Testis (tissue), 3 donors: ENCODE results near the gene PPM1D. TPM values are rescaled to one million over a fixed set of nuclear protein-coding genes. Genes with fewer than 3 reads are reported as not detected.
"Not testable (repeated sequence)": the region's sequence is repeated elsewhere in the genome, so short reads cannot be mapped to it uniquely, and the experiment has no call there.

ENCODE experiments used
- DNase-seq: peaks from one replicate; pipeline ENCODE4 v3.0.0-alpha.2; 2019
- H3K27ac ChIP-seq, 2 donors: fragments of 200-600 bp; sonication (generic); one replicate each; pipeline ENCODE4 v1.5.1; 2019
- H3K27me3 ChIP-seq: fragments of 200-600 bp; sonication (generic); one replicate; pipeline ENCODE4 v1.5.1; 2019
- H3K36me3 ChIP-seq: fragments of 200-600 bp; sonication (generic); one replicate; pipeline ENCODE4 v1.5.1; 2017; ENCODE audit warnings: low read depth; ENCODE audit errors: missing control alignments
- H3K4me1 ChIP-seq: fragments of 200-600 bp; sonication (generic); one replicate; pipeline ENCODE4 v1.5.1; 2019
- H3K4me3 ChIP-seq, 2 donors: fragments of 200-600 bp; sonication (generic); one replicate each; pipeline ENCODE4 v1.5.1; 2017 to 2019
- H3K9me3 ChIP-seq: fragments of 200-600 bp; sonication (generic); one replicate; pipeline ENCODE4 v1.5.1; 2017
- POLR2A ChIP-seq: fragments of 450-650 bp; IDR thresholded peaks from one replicate; pipeline ENCODE4 v1.6.1; 2017; ENCODE audit warnings: antibody characterized with exemption, mild to moderate bottlenecking, moderate library complexity
- WGBS, 2 donors: methylation state at CpG; one replicate each; pipeline ENCODE4 v1.1.5; 2018; 5-methylcytosine and 5-hydroxymethylcytosine counted together
- intact Hi-C: fragments of 100-400 bp; cut with DNase I; formaldehyde crosslinking; loops from one replicate; pipeline ENCODE4 v1.15.1; 2023; ENCODE audit warnings: low total_unique reads
- polyA plus RNA-seq: library from polyadenylated mRNA; stranded (reverse); fragments of 350-450 nt; fragmentation: Illumina TruSeq; extraction: RNeasy Lipid Tissue Mini Kit (QIAGEN cat#74804); gene quantifications from one replicate; pipeline ENCODE4 v1.2.3, GENCODE V29; 2014; ENCODE audit warnings: low read depth, low replicate concordance; ENCODE audit not compliant: insufficient read depth
- total RNA-seq, 2 donors: library from RNA; depleted of rRNA; stranded (reverse); fragments of >200 nt; gene quantifications; one replicate each; pipeline ENCODE4 v1.2.3, GENCODE V29; 2016
- TF ChIP-seq, protein P1 (sequence below), 3 experiments: fragments of 450-650 bp in 2 of 3; fragments of 200-600 bp in 1 of 3; sonication (generic) in 1 of 3; IDR thresholded peaks; one replicate each; pipeline ENCODE4 v1.5.1; 2016 to 2019; ENCODE audit warnings: antibody characterized with exemption in 3 of 3, mild to moderate bottlenecking in 2 of 3, moderate library complexity in 1 of 3

The PPM1D gene
- total and polyA plus RNA-seq, 3 donors from 2014 or later: 31.5 to 40.7 (median 34.9) TPM

DNA sequence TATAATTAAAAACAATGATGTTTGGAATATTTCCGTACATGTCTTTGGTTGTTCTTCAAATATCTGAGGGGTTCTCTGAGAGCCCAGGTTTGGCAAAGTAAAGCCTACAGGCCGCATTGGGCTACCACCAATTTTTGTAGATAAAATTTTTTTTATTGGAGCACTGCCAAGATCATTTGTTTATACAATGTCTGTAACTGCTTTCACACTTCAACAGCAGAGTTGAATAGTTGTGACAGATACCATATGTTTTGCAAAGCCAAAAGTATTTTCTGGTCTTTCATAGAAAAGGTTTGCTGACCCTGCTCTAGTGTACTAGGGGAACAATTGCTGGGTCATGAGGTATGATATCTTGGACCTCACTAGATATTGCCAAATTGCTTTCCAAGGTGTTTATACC is 10.5 kb downstream of the PPM1D start:
- H3K4me1 ChIP-seq: peaks cover 3% of the 10 kb centered on the region

DNA sequence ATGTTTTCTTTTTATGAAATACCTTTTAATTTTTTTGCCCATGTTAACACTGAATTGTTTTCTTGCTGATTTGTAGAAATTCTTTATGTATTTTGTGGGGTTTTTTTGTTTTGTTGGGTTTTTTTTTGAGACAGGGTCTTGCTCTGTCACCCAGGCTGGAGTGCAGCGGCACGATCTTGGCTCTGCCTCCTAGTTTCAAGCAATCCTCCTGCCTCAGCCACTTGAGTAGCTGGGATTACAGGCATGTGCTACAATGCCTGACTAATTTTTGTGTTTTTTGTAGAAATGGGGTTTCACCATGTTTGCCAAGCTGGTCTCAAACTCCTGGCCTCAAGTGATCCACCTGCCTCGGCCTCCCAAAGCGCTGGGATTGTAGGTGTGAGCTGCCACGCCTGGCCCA is 11.3 kb downstream of the PPM1D start:
- H3K9me3 ChIP-seq, H3K27me3 ChIP-seq, intact Hi-C loops, H3K36me3 ChIP-seq, H3K27ac ChIP-seq, H3K4me3 ChIP-seq, DNase-seq, H3K4me1 ChIP-seq: not testable (repeated sequence)
- WGBS, 2 donors: 93 to 97% methylated on average over 5 of the region's 5 CpGs

More for the DNA sequence above, 10.5 kb downstream of the PPM1D start:
- Histone ChIP-seq H3K27ac (no peak overlapping the region), H3K9me3 (no peaks in the 10 kb centered on the region), H3K27me3 (no peaks in the 10 kb centered on the region), H3K36me3 (no peaks in the 10 kb centered on the region), H3K4me3 (no peak overlapping the region)
- no peak for DNase-seq
- 55 to 64% methylated on average over 2 of the region's 2 CpGs for WGBS, 2 donors
- no peak for TF ChIP-seq POLR2A
- TF ChIP-seq, protein P1, sequence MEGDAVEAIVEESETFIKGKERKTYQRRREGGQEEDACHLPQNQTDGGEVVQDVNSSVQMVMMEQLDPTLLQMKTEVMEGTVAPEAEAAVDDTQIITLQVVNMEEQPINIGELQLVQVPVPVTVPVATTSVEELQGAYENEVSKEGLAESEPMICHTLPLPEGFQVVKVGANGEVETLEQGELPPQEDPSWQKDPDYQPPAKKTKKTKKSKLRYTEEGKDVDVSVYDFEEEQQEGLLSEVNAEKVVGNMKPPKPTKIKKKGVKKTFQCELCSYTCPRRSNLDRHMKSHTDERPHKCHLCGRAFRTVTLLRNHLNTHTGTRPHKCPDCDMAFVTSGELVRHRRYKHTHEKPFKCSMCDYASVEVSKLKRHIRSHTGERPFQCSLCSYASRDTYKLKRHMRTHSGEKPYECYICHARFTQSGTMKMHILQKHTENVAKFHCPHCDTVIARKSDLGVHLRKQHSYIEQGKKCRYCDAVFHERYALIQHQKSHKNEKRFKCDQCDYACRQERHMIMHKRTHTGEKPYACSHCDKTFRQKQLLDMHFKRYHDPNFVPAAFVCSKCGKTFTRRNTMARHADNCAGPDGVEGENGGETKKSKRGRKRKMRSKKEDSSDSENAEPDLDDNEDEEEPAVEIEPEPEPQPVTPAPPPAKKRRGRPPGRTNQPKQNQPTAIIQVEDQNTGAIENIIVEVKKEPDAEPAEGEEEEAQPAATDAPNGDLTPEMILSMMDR (IDR thresholded peaks at IDR 0.05): no peak
- intact Hi-C loops: no loop called here

DNA sequence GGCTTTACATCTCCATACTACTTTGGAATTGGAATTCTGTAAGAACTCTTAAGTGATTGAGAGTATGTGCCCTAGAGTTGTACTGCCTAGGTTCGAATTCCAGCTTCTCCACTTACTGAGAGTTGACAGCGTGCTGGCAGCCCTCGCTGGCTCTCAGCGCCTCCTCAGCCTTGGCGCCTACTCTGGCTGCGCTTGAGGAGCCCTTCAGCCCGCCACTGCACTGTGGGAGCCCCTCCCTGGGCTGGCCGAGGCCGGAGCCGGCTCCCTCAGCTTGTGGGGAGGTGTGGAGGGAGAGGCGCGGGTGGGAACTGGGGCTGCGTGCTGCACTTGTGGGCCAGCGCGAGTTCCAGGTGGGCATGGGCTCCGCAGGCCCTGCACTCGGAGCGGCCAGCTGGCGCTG is 13.3 kb downstream of the PPM1D start:
- WGBS, 2 donors: 84 to 94% methylated on average over 6 to 17 of the region's 19 CpGs
- no peak for TF ChIP-seq POLR2A
- TF ChIP-seq, protein P1 (IDR thresholded peaks at IDR 0.05): no peak
- H3K27me3 ChIP-seq: no peaks in the 10 kb centered on the region
- no peak overlapping the region for H3K4me3 ChIP-seq
- H3K27ac ChIP-seq: no peak overlapping the region
- no peaks in the 10 kb centered on the region for H3K4me1 ChIP-seq
- intact Hi-C loops: no loop called here
- no peaks in the 10 kb centered on the region for H3K9me3 ChIP-seq
- no peak for DNase-seq
- no peaks in the 10 kb centered on the region for H3K36me3 ChIP-seq

DNA sequence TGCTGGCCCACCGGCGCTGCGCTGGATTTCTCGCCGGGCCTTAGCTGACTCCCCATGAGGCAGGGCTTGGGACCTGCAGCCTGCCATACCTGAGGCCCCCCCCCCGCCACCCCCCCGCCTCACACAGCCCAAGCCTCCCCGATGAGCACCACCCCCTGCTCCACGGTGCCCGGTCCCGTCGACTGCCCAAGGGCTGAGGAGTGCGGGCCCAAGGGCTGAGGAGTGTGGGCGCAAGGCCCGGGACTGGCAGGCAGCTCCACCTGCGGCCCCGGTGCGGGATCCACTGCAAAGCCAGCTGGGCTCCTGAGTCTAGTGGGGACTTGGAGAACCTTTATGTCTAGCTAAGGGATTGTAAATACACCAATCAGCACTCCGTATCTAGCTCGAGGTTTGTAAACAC is 13.8 kb downstream of the PPM1D start:
- H3K9me3 ChIP-seq, H3K4me1 ChIP-seq, H3K4me3 ChIP-seq, intact Hi-C loops, DNase-seq, H3K27me3 ChIP-seq, H3K27ac ChIP-seq, H3K36me3 ChIP-seq: not testable (repeated sequence)
- WGBS, 2 donors: 65 to 66% methylated on average over 7 to 17 of the region's 20 CpGs

DNA sequence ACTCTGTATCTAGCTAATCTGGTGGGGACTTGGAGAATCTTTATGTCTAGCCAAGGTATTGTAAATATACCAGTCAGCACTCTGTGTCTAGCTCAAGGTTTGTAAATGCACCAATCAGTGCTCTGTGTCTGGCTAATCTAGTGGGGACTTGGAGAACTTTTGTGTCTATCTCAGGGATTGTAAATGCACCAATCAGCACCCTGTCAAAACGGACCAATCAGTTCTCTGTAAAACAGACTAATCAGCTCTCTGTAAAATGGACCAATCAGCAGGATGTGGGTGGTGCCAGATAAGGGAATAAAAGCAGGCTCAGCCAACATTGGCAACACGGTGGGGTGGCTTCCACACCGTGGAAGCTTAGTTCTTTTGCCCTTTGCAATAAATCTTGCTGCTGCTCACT is 14.3 kb downstream of the PPM1D start:
- H3K27me3 ChIP-seq, H3K9me3 ChIP-seq, H3K27ac ChIP-seq, H3K36me3 ChIP-seq, intact Hi-C loops, H3K4me1 ChIP-seq: not testable (repeated sequence)
- peak overlapping the region in 1 of 2 donors; percentile 2 for H3K4me3 ChIP-seq
- peak; percentile 36 for DNase-seq
- WGBS, 2 donors: 37 to 49% methylated on average over 3 of the region's 3 CpGs

DNA sequence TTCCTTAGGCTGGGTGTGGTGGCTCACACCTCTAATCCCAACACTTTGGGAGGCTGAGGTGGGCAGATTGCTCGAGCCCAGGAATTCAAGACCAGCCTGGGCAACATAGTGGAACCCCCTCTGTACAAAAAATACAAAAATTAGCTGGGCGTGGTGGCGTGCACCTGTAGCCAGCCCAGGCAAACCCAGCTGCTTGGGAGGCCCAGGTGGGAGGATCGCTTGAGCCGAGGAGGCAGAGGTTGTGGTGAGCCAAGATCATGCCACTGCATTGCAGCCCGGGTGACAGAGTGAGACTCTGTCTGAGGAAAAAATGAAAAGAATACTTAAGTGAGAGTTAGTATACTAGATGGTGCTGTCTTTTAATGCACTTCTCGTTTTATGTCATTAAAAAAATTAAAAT is 15.1 kb downstream of the PPM1D start:
- DNase-seq: no peak
- no peaks in the 10 kb centered on the region for H3K9me3 ChIP-seq
- H3K27me3 ChIP-seq: no peaks in the 10 kb centered on the region
- H3K36me3 ChIP-seq: no peaks in the 10 kb centered on the region
- TF ChIP-seq, protein P1 (IDR thresholded peaks at IDR 0.05): no peak
- no peak for TF ChIP-seq POLR2A
- no peaks in the 10 kb centered on the region for H3K4me1 ChIP-seq
- 73 to 78% methylated on average over 7 of the region's 7 CpGs for WGBS, 2 donors
- intact Hi-C loops: no loop called here
- H3K27ac ChIP-seq: no peak overlapping the region
- H3K4me3 ChIP-seq: no peak overlapping the region
